Cardiac muscle cell (in vitro differentiated cells and primary cell): ENCODE measurements around the gene SH2D1B. TPM values are rescaled to one million over a fixed set of nuclear protein-coding genes. Genes with fewer than 3 reads are reported as not detected.
"Not testable (repeated sequence)": the region's sequence is repeated elsewhere in the genome, so short reads cannot be mapped to it uniquely, and the experiment has no call there.

Experiments used
- DNase-seq, 2 donors: peaks; one replicate each; pipeline versions ENCODE4 v3.0.0 to v3.0.0-alpha.2; 2010 to 2017; ENCODE audit warnings: low read depth in 1 of 2, low spot score in 1 of 2
- H3K27ac ChIP-seq: fragments of 200-600 bp; sonication (generic); 2 replicates; pipeline ENCODE4 v1.5.1; 2016
- H3K27me3 ChIP-seq: fragments of 200-600 bp; sonication (generic); 2 replicates; pipeline ENCODE4 v1.6.0; 2016; ENCODE audit warnings: control low read depth
- H3K36me3 ChIP-seq: fragments of 200-600 bp; sonication (generic); 2 replicates; pipeline ENCODE4 v1.5.1; 2016; ENCODE audit warnings: control low read depth
- H3K4me1 ChIP-seq: fragments of 200-600 bp; sonication (generic); 2 replicates; pipeline ENCODE4 v1.8.1; 2017; ENCODE audit warnings: low read depth, mild to moderate bottlenecking, mixed run types
- H3K4me3 ChIP-seq: fragments of 200-600 bp; sonication (generic); 2 replicates; pipeline ENCODE4 v1.5.1; 2016; ENCODE audit warnings: mild to moderate bottlenecking
- H3K9me3 ChIP-seq: fragments of 200-600 bp; sonication (generic); 2 replicates; pipeline ENCODE4 v1.5.1; 2017; ENCODE audit warnings: low read depth, mild to moderate bottlenecking, control low read depth
- CTCF ChIP-seq: IDR thresholded peaks from 2 replicates; pipeline ENCODE4 v1.5.1; 2012; ENCODE audit warnings: low read depth, mild to moderate bottlenecking, low read length
- polyA plus RNA-seq: library from polyadenylated mRNA; unstranded; fragments of >200 nt; fragmentation: Nextera tagmentation; extraction: Ambion mirVana; gene quantifications from 2 replicates; pipeline ENCODE4 v1.2.1, GENCODE V29; 2016
- total RNA-seq: library from RNA; depleted of rRNA; stranded (reverse); fragments of >200 nt; gene quantifications from 2 replicates; pipeline ENCODE4 v1.2.3, GENCODE V29; 2016

SH2D1B gene
- total and polyA plus RNA-seq, 2 experiments from 2014 or later, result 0.06 to 0.26 TPM

GRCh38 chr1:162430583-162430982 lies 18.6 kb upstream of the SH2D1B start:
- Histone ChIP-seq H3K4me3 (no peak overlapping the region), H3K27me3 (no peaks in the 10 kb centered on the region), H3K9me3 (no peaks in the 10 kb centered on the region), H3K36me3 (no peaks in the 10 kb centered on the region), H3K4me1 (no peaks in the 10 kb centered on the region), H3K27ac (no peak overlapping the region)
- DNase-seq, result no peak
- no peak for TF ChIP-seq CTCF

- Histone ChIP-seq H3K4me3 (no peak overlapping the region), H3K9me3 (no peaks in the 10 kb centered on the region), H3K4me1 (no peaks in the 10 kb centered on the region), H3K36me3 (no peaks in the 10 kb centered on the region), H3K27me3 (no peaks in the 10 kb centered on the region), H3K27ac (no peak overlapping the region)
- no peak for TF ChIP-seq CTCF
- DNase-seq, result no peak
These were observed 10.9 kb upstream of the SH2D1B start for GRCh38 chr1:162422662-162423375.

- Histone ChIP-seq H3K4me1 (no peaks in the 10 kb centered on the region), H3K9me3 (no peaks in the 10 kb centered on the region), H3K27ac (no peak overlapping the region), H3K4me3 (no peak overlapping the region), H3K27me3 (no peaks in the 10 kb centered on the region), H3K36me3 (no peaks in the 10 kb centered on the region)
- DNase-seq, result peak in 1 of 2 donors; percentile 23
- TF ChIP-seq CTCF, result no peak
These were observed 9.6 kb upstream of the SH2D1B start for GRCh38 chr1:162421258-162422164.

GRCh38 chr1:162420120-162420519 lies 8.2 kb upstream of the SH2D1B start:
- Histone ChIP-seq H3K36me3 (no peaks in the 10 kb centered on the region), H3K27me3 (no peaks in the 10 kb centered on the region), H3K4me3 (no peak overlapping the region), H3K9me3 (no peaks in the 10 kb centered on the region), H3K4me1 (no peaks in the 10 kb centered on the region), H3K27ac (no peak overlapping the region)
- TF ChIP-seq CTCF, result no peak
- no peak for DNase-seq

GRCh38 chr1:162419450-162419931 lies 7.6 kb upstream of the SH2D1B start:
- H3K9me3 ChIP-seq, H3K27me3 ChIP-seq, H3K4me1 ChIP-seq, H3K27ac ChIP-seq, DNase-seq, H3K4me3 ChIP-seq, H3K36me3 ChIP-seq: not testable (repeated sequence)

- not testable (repeated sequence) for DNase-seq, H3K9me3 ChIP-seq, H3K36me3 ChIP-seq, H3K27me3 ChIP-seq, H3K4me3 ChIP-seq, H3K27ac ChIP-seq, H3K4me1 ChIP-seq
These were observed 6.6 kb upstream of the SH2D1B start for GRCh38 chr1:162418584-162418983.
